ENCODE results near the gene LSP1.

The LSP1 gene

DNA sequence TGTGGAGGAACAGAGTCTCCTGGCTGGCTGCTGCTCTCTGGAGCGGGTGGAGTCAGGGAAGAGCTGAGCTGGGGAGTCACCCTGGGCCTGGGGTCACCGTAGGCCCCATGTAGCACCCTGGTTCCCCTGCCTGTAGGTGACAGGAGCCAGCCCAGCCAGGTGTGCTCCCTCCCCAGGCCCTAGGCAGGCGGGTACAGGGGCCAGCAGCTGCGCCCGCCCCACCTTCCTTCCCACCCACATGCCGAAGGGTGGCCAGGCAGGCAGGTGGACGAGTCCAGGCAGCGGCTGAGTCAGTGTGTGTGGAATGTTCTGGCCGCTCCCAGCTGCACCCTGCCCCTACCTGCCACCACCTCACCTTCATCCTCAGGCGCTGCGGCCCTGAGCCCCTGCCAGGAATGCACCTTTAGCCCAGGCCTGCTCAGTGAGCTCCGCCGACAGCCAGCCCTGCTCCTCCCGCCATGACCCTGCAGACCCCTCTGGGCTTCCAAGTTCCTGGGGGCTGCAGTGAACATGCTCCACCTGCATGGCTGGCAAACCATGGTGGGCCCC lies 18.7 kb upstream of the LSP1 start:
- Histone ChIP-seq H3K4me1 (ENCODE audit: control insufficient read depth, low read depth, low read length) (no peaks in the 10 kb centered on the region), H3K27me3 (ENCODE audit: control insufficient read depth, insufficient read depth, low read length) (peaks cover 4% of the 10 kb centered on the region), H3K9ac (ENCODE audit: low read length) (no peak overlapping the region), H3K27ac (ENCODE audit: low read length) (no peak overlapping the region), H3K36me3 (ENCODE audit: control insufficient read depth, low read depth, low read length) (no peaks in the 10 kb centered on the region), H3K4me3 (ENCODE audit: low read length) (no peak overlapping the region), H3K9me3 (ENCODE audit: control insufficient read depth, low read depth, low read length) (no peaks in the 10 kb centered on the region)

GRCh38 chr11:1834779-1835670 lies 17.9 kb upstream of the LSP1 start, which contains the start of gene SYT8:
Gene SYT8, plus strand, starts transcription at chr11:1834990. Its CDS starts 116 bp downstream, at chr11:1835106.
- H3K9me3 ChIP-seq (ENCODE audit: control insufficient read depth, low read depth, low read length): no peaks in the 10 kb centered on the region
- no peaks in the 10 kb centered on the region for H3K4me1 ChIP-seq (ENCODE audit: control insufficient read depth, low read depth, low read length)
- no peak within 1 kb of the TSS for H3K9ac ChIP-seq (ENCODE audit: low read length)
- H3K4me3 ChIP-seq (ENCODE audit: low read length): no peak within 1 kb of the TSS
- no peaks in the 10 kb centered on the region for H3K36me3 ChIP-seq (ENCODE audit: control insufficient read depth, low read depth, low read length)
- H3K27me3 ChIP-seq (ENCODE audit: control insufficient read depth, insufficient read depth, low read length): peaks cover 4% of the 10 kb centered on the region
- no peak within 1 kb of the TSS for H3K27ac ChIP-seq (ENCODE audit: low read length)

DNA sequence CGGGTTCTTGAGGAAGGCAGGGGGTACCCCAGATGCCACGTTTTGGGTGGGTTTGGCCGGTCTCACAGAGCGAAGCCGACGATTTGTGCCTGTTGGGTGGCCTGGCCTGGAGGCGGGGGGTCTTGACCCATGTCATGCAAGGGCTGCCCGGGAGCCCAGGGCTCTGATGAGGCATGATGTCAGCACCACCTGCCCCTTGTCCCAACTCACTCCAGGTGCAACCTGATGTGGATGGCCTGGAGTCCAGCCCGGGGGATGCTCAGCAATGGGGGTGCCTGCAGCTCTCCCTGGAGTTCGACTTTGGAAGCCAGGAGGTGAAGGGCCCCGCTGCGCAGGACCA lies 17.2 kb upstream of the LSP1 start:
- no peak overlapping the region for H3K4me3 ChIP-seq (ENCODE audit: low read length)
- H3K9me3 ChIP-seq (ENCODE audit: control insufficient read depth, low read depth, low read length): no peaks in the 10 kb centered on the region
- no peak overlapping the region for H3K27ac ChIP-seq (ENCODE audit: low read length)
- no peak overlapping the region for H3K9ac ChIP-seq (ENCODE audit: low read length)
- H3K27me3 ChIP-seq (ENCODE audit: control insufficient read depth, insufficient read depth, low read length): peaks cover 4% of the 10 kb centered on the region
- no peaks in the 10 kb centered on the region for H3K4me1 ChIP-seq (ENCODE audit: control insufficient read depth, low read depth, low read length)
- no peaks in the 10 kb centered on the region for H3K36me3 ChIP-seq (ENCODE audit: control insufficient read depth, low read depth, low read length)

DNA sequence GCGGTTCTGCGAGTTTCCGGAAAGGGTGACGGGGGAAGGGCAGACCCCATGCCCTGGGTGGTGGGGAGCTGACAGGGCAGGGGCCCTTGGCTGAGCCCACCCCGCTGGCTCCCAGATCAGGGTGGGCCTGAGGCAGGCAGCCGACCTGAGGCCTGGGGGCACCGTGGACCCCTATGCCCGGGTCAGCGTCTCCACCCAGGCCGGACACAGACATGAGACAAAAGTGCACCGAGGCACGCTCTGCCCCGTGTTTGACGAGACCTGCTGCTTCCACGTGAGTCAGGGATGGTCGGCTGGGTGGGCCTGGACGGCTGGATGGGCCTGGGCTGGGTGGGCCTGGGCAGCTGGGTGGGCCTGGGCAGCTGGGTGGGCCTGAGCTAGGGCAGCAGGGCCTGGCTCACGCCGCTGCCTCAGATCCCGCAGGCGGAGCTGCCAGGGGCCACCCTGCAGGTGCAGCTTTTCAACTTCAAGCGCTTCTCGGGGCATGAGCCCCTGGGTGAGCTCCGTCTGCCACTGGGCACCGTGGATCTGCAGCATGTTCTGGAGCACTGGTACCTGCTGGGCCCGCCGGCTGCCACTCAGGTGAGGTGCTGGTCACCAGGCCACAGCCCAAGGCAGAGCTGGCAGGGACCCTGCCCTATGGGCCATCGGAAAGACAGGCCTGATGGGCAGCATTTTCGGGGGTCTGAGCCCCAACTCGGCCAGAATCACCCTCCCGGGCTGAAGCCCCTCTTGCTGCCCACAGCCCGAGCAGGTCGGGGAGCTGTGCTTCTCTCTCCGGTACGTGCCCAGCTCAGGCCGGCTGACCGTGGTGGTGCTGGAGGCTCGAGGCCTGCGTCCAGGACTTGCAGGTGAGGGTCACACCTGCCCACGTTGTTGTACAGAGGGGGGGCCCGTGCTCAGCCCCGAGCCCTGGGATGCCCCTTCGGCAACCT lies 16.6 kb upstream of the LSP1 start:
- no peak overlapping the region for H3K4me3 ChIP-seq (ENCODE audit: low read length)
- H3K9me3 ChIP-seq (ENCODE audit: control insufficient read depth, low read depth, low read length): no peaks in the 10 kb centered on the region
- no peak overlapping the region for H3K9ac ChIP-seq (ENCODE audit: low read length)
- H3K27ac ChIP-seq (ENCODE audit: low read length): no peak overlapping the region
- no peaks in the 10 kb centered on the region for H3K4me1 ChIP-seq (ENCODE audit: control insufficient read depth, low read depth, low read length)
- no peaks in the 10 kb centered on the region for H3K36me3 ChIP-seq (ENCODE audit: control insufficient read depth, low read depth, low read length)
- H3K27me3 ChIP-seq (ENCODE audit: control insufficient read depth, insufficient read depth, low read length): peaks cover 4% of the 10 kb centered on the region

DNA sequence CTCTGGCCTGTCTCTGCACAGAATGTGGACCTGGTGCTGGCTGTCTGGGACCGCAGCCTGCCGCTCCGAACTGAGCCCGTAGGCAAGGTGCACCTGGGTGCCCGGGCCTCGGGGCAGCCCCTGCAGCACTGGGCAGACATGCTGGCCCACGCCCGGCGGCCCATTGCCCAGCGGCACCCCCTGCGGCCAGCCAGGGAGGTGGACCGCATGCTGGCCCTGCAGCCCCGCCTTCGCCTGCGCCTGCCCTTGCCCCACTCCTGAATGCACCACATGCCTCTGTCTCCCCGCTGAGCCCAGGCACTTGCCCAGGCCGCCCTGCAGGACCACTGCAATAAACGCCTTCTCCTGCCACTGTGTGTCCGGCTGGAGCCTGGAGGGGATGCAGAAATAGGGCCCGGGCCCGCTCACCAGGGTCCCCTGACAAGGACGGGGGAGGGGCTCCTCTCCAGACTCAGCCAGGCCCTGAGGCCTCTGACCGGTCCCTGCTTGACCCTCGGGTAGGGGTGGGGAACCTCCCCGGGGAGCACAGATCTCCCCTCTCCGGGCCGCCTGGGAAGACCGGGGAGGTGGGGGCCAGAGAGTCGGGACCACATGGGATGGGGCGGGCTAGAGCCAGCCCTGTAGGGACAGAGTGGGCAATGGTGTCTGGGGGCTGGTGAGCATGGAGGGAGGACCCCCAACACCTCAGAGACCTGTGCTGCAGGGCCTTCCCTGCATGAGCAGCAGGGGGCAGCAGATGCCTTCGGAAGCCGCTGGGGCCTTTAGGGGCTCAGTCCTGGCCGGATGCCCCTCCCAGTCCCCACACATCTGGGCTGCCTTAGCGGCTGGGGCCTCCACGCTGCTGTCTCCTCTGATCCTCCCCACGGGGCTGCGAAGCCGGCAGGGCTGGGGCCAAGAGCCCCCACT lies 15.5 kb upstream of the LSP1 start:
- no peaks in the 10 kb centered on the region for H3K9me3 ChIP-seq (ENCODE audit: control insufficient read depth, low read depth, low read length)
- no peaks in the 10 kb centered on the region for H3K36me3 ChIP-seq (ENCODE audit: control insufficient read depth, low read depth, low read length)
- no peak overlapping the region for H3K9ac ChIP-seq (ENCODE audit: low read length)
- no peak overlapping the region for H3K4me3 ChIP-seq (ENCODE audit: low read length)
- no peak overlapping the region for H3K27ac ChIP-seq (ENCODE audit: low read length)
- no peaks in the 10 kb centered on the region for H3K4me1 ChIP-seq (ENCODE audit: control insufficient read depth, low read depth, low read length)
- peaks cover 4% of the 10 kb centered on the region for H3K27me3 ChIP-seq (ENCODE audit: control insufficient read depth, insufficient read depth, low read length)

DNA sequence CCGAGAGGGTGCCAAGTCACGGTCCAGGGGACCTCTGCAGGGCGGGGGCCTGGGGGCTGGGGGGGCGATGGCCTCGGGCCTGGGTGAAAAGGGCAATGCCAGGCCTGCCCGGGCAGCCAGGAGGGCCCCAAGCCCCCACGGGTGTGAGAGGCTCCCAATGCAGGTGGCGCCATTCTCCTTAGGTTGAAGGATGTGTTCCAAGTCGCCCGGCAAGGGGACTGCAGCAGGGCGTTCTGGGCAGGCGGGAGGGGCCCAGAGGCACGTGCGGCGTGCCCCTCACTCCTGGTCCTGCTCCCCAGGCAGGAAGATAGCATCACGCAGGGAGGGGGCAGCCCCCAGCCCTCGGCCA lies 14.8 kb upstream of the LSP1 start:
- H3K9me3 ChIP-seq (ENCODE audit: control insufficient read depth, low read depth, low read length): no peaks in the 10 kb centered on the region
- H3K9ac ChIP-seq (ENCODE audit: low read length): no peak overlapping the region
- no peak overlapping the region for H3K27ac ChIP-seq (ENCODE audit: low read length)
- peaks cover under 1% of the 10 kb centered on the region for H3K27me3 ChIP-seq (ENCODE audit: control insufficient read depth, insufficient read depth, low read length)
- no peaks in the 10 kb centered on the region for H3K36me3 ChIP-seq (ENCODE audit: control insufficient read depth, low read depth, low read length)
- no peak overlapping the region for H3K4me3 ChIP-seq (ENCODE audit: low read length)
- no peaks in the 10 kb centered on the region for H3K4me1 ChIP-seq (ENCODE audit: control insufficient read depth, low read depth, low read length)

GRCh38 chr11:1838426-1839144 lies 14.3 kb upstream of the LSP1 start, which contains the start of gene TNNI2:
Gene TNNI2, plus strand, starts transcription at chr11:1838981. Its CDS starts 716 bp downstream, at chr11:1839697.
- H3K9me3 ChIP-seq (ENCODE audit: control insufficient read depth, low read depth, low read length): no peaks in the 10 kb centered on the region
- no peaks in the 10 kb centered on the region for H3K36me3 ChIP-seq (ENCODE audit: control insufficient read depth, low read depth, low read length)
- H3K4me3 ChIP-seq (ENCODE audit: low read length): no peak within 1 kb of the TSS
- H3K27ac ChIP-seq (ENCODE audit: low read length): no peak within 1 kb of the TSS
- H3K27me3 ChIP-seq (ENCODE audit: control insufficient read depth, insufficient read depth, low read length): no peaks in the 10 kb centered on the region
- no peaks in the 10 kb centered on the region for H3K4me1 ChIP-seq (ENCODE audit: control insufficient read depth, low read depth, low read length)
- no peak within 1 kb of the TSS for H3K9ac ChIP-seq (ENCODE audit: low read length)

GRCh38 chr11:1839204-1839923 lies 13.5 kb upstream of the LSP1 start:
- Histone ChIP-seq H3K36me3 (ENCODE audit: control insufficient read depth, low read depth, low read length) (no peaks in the 10 kb centered on the region), H3K4me3 (ENCODE audit: low read length) (no peak overlapping the region), H3K4me1 (ENCODE audit: control insufficient read depth, low read depth, low read length) (no peaks in the 10 kb centered on the region), H3K9ac (ENCODE audit: low read length) (no peak overlapping the region), H3K27me3 (ENCODE audit: control insufficient read depth, insufficient read depth, low read length) (no peaks in the 10 kb centered on the region), H3K27ac (ENCODE audit: low read length) (no peak overlapping the region), H3K9me3 (ENCODE audit: control insufficient read depth, low read depth, low read length) (no peaks in the 10 kb centered on the region)

- no peaks in the 10 kb centered on the region for H3K4me1 ChIP-seq (ENCODE audit: control insufficient read depth, low read depth, low read length)
- no peak overlapping the region for H3K4me3 ChIP-seq (ENCODE audit: low read length)
- no peaks in the 10 kb centered on the region for H3K9me3 ChIP-seq (ENCODE audit: control insufficient read depth, low read depth, low read length)
- H3K9ac ChIP-seq (ENCODE audit: low read length): no peak overlapping the region
- H3K27ac ChIP-seq (ENCODE audit: low read length): no peak overlapping the region
- peaks cover 4% of the 10 kb centered on the region for H3K27me3 ChIP-seq (ENCODE audit: control insufficient read depth, insufficient read depth, low read length)
- no peaks in the 10 kb centered on the region for H3K36me3 ChIP-seq (ENCODE audit: control insufficient read depth, low read depth, low read length)
Measured at GRCh38 chr11:1839924-1840779, 12.7 kb upstream of the LSP1 start.

Data from iPS-18a (cell line).